ENCODE measurements around the gene KY.

GRCh38 chr3:134605556-134605955 is 45.3 kb downstream of the KY start:
- TF ChIP-seq CTCF (IDR thresholded peaks at IDR 0.05; ENCODE audit: low read length) (no peak), EZH2phosphoT487 (IDR thresholded peaks at IDR 0.05; ENCODE audit: low read length) (no peak), EZH2 (optimal IDR thresholded peaks at IDR 0.05; ENCODE audit: low read depth, low read length) (no peak)
